NCI-H2081 (cell line): ENCODE measurements around the gene UNC45A.
A peak's percentile ranks its signal among the peaks of the same experiment; 100 is the strongest.

Experiments
- DNase-seq, 2 experiments: peaks; one replicate each; lab custom pipeline; 2025; lab: John Stamatoyannopoulos, UW

Gene UNC45A

GRCh38 chr15:90946941-90947576, 12.0 kb downstream of the UNC45A start:
- no peak for DNase-seq

- DNase-seq: no peak
Measured at GRCh38 chr15:90947577-90948357, 12.7 kb downstream of the UNC45A start.

GRCh38 chr15:90948506-90948905, 13.4 kb downstream of the UNC45A start:
- DNase-seq: no peak

GRCh38 chr15:90949979-90950675, 15.0 kb downstream of the UNC45A start:
- DNase-seq: no peak

GRCh38 chr15:90950676-90951075, 15.6 kb downstream of the UNC45A start:
- no peak for DNase-seq

GRCh38 chr15:90952901-90953677, 18.0 kb downstream of the UNC45A start:
- DNase-seq: no peak

GRCh38 chr15:90953947-90954711, 19.0 kb downstream of the UNC45A start:
- no peak for DNase-seq

- DNase-seq: peak; percentile 93 to 95
Measured at GRCh38 chr15:90954712-90955623, 19.9 kb downstream of the UNC45A start, which contains the start of gene RCCD1. RCCD1 (plus strand) TSS chr15:90954884; CDS start chr15:90956735, 1,851 bp downstream.

GRCh38 chr15:90955624-90956273, 20.7 kb downstream of the UNC45A start:
- DNase-seq: peak; percentile 70 to 86

- peak; percentile 75 to 78 for DNase-seq
Measured at GRCh38 chr15:90956274-90957030, 21.4 kb downstream of the UNC45A start.

GRCh38 chr15:90957031-90957790, 22.1 kb downstream of the UNC45A start:
- peak in 1 of 2 experiments; percentile 30 for DNase-seq

GRCh38 chr15:90957791-90958190, 22.7 kb downstream of the UNC45A start:
- peak in 1 of 2 experiments; percentile 16 for DNase-seq

- no peak for DNase-seq
Measured at GRCh38 chr15:90959028-90959595, 24.0 kb downstream of the UNC45A start.

GRCh38 chr15:90959894-90960293, 24.8 kb downstream of the UNC45A start:
- no peak for DNase-seq

GRCh38 chr15:90960298-90961091, 25.4 kb downstream of the UNC45A start:
- DNase-seq: no peak

GRCh38 chr15:90962021-90962420, 26.9 kb downstream of the UNC45A start:
- no peak for DNase-seq

- DNase-seq: no peak
Measured at GRCh38 chr15:90966262-90966661, 31.2 kb downstream of the UNC45A start.
